ENCODE measurements around the gene NCK2. TPM values are rescaled to one million over a fixed set of nuclear protein-coding genes. Genes with fewer than 3 reads are reported as not detected.

Gene NCK2
- total RNA-seq, 1 experiment from 2014 or later: 49.2 TPM

- Histone ChIP-seq H3K18ac (ENCODE audit: insufficient read length, low read depth, low read length) (no peak overlapping the region), H4K91ac (ENCODE audit: insufficient read length, low read depth, low read length) (no peak overlapping the region), H3K9me3 (ENCODE audit: control insufficient read depth, low read depth, low read length) (no peaks in the 10 kb centered on the region), H3K23me2 (ENCODE audit: insufficient read length, low read depth, low read length, poor library complexity, severe bottlenecking) (no peaks in the 10 kb centered on the region), H2BK15ac (ENCODE audit: low read depth, low read length) (no peak overlapping the region), H4K20me1 (ENCODE audit: control insufficient read depth, insufficient read depth, insufficient read length) (no peaks in the 10 kb centered on the region), H3K56ac (ENCODE audit: insufficient read length, low read depth, low read length) (no peak overlapping the region), H3K9ac (ENCODE audit: extremely low read depth, insufficient read length, low read length) (no peak overlapping the region), H2BK5ac (ENCODE audit: insufficient read length, low read length) (no peak overlapping the region), H3K14ac (ENCODE audit: insufficient read depth, low read length) (no peak overlapping the region), H2AK5ac (ENCODE audit: insufficient read length, low read length) (no peak overlapping the region), H2AFZ (ENCODE audit: low read length) (no peak overlapping the region), H2BK20ac (ENCODE audit: low read depth, low read length, poor library complexity, severe bottlenecking) (no peak overlapping the region), H3K79me2 (ENCODE audit: insufficient read depth, low read length) (0 out of 2 replicates have a peak, but pooled peaks cover 1% of the 10 kb centered on the region), H3K27me3 (ENCODE audit: insufficient read depth, low read length) (no peaks in the 10 kb centered on the region), H4K8ac (replicated peaks; ENCODE audit: insufficient read length, low read depth, low read length) (no peak overlapping the region), H3K27ac (ENCODE audit: insufficient read length, low read depth, low read length) (no peak overlapping the region), H3K79me1 (ENCODE audit: insufficient read depth, low read depth, low read length, poor library complexity, severe bottlenecking) (no peaks in the 10 kb centered on the region), H4K5ac (ENCODE audit: insufficient read length, low read depth, low read length) (no peak overlapping the region), H2BK120ac (ENCODE audit: low read depth, low read length, poor library complexity, severe bottlenecking) (no peak overlapping the region), H3K4ac (ENCODE audit: low read depth, low read length) (no peak overlapping the region), H3K23ac (ENCODE audit: insufficient read length, low read depth, low read length) (no peak overlapping the region), H3K4me2 (ENCODE audit: insufficient read depth, insufficient read length, low read length) (no peak overlapping the region), H2BK12ac (ENCODE audit: insufficient read length, low read depth, low read length) (no peak overlapping the region), H3T11ph (ENCODE audit: low read length) (no peak overlapping the region), H3K4me1 (ENCODE audit: insufficient read depth, low read length) (peaks cover 7% of the 10 kb centered on the region; the same call in 1 of the 2 replicates)
- Mint-ChIP-seq H3K4me1 (peaks cover 46 to 58% of the 10 kb centered on the region in 2 experiments), H3K27ac (0 out of 7 replicates have a peak overlapping the region, but pooled peaks of 1 of the 3 experiments have one; percentile 38), H3K4me3 (no peak overlapping the region), H3K36me3 (ENCODE audit: insufficient read depth in 1 of 3, low read depth in 3 of 3) (peaks cover 0 to 8% (median 5%) of the 10 kb centered on the region in 3 experiments; a peak in 4 of 7 replicates), H3K27me3 (ENCODE audit: low read depth) (no peaks in the 10 kb centered on the region), H3K9me3 (no peaks in the 10 kb centered on the region)
- WGBS (ENCODE audit: extremely low coverage, insufficient read length, low lambda C conversion rate): no CpG with 5 or more reads among the region's 7 CpGs
- DNase-seq: no peak
- TF ChIP-seq, protein P1, sequence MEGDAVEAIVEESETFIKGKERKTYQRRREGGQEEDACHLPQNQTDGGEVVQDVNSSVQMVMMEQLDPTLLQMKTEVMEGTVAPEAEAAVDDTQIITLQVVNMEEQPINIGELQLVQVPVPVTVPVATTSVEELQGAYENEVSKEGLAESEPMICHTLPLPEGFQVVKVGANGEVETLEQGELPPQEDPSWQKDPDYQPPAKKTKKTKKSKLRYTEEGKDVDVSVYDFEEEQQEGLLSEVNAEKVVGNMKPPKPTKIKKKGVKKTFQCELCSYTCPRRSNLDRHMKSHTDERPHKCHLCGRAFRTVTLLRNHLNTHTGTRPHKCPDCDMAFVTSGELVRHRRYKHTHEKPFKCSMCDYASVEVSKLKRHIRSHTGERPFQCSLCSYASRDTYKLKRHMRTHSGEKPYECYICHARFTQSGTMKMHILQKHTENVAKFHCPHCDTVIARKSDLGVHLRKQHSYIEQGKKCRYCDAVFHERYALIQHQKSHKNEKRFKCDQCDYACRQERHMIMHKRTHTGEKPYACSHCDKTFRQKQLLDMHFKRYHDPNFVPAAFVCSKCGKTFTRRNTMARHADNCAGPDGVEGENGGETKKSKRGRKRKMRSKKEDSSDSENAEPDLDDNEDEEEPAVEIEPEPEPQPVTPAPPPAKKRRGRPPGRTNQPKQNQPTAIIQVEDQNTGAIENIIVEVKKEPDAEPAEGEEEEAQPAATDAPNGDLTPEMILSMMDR (conservative IDR thresholded peaks at IDR 0.05): no peak
Measured at GRCh38 chr2:105861200-105861599, 116.5 kb downstream of the NCK2 start.
